Ishikawa (cell line): ENCODE measurements around the gene EOLA1.

Experiments used
- FOXM1 ChIP-seq: IDR thresholded peaks from 2 replicates; pipeline ENCODE4 v1.6.1; 2012; ENCODE audit warnings: low read depth, borderline replicate concordance
- RAD21 ChIP-seq: IDR thresholded peaks from 2 replicates; pipeline ENCODE4 v1.6.1; 2012; ENCODE audit warnings: low read depth
- REST ChIP-seq: IDR thresholded peaks from 2 replicates; pipeline ENCODE4 v1.6.1; 2012; ENCODE audit warnings: low read depth, mild to moderate bottlenecking
- TAF1 ChIP-seq: IDR thresholded peaks from 2 replicates; pipeline ENCODE4 v1.6.1; 2012; ENCODE audit warnings: low read depth, mild to moderate bottlenecking
- TCF12 ChIP-seq: IDR thresholded peaks from 2 replicates; pipeline ENCODE4 v1.6.1; 2012; ENCODE audit warnings: low read depth
- YY1 ChIP-seq: IDR thresholded peaks from 2 replicates; pipeline ENCODE4 v1.6.1; 2012; ENCODE audit warnings: low read depth
- ZBTB7A ChIP-seq: IDR thresholded peaks from 2 replicates; pipeline ENCODE4 v1.6.1; 2012; ENCODE audit warnings: low read depth
- TF ChIP-seq, protein P1 (sequence below): IDR thresholded peaks from 2 replicates; pipeline ENCODE4 v1.6.1; 2012

DNA sequence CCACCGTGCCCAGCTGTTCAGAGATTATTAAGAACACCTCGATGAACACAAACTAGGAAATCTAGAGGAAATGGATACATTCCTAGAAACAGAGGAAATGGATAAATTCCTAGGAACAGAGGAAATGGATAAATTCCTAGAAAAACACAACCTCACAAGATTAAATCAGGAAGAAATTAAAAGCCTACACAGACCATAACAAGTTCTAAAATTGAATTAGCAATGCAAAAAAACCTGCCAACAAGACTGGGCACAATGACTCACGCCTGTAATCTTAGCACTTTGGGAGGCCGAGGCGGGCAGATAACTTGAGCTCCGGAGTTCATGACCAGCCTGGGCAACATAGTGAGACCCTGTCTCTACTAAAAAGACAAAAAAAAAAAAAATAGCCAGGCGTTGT is 22.6 kb upstream of the EOLA1 start:
- TF ChIP-seq REST, result no peak
- no peak for TF ChIP-seq TCF12
- no peak for TF ChIP-seq TAF1
- no peak for TF ChIP-seq YY1
- TF ChIP-seq RAD21, result no peak
- no peak for TF ChIP-seq FOXM1
- TF ChIP-seq ZBTB7A, result no peak
- TF ChIP-seq, protein P1, sequence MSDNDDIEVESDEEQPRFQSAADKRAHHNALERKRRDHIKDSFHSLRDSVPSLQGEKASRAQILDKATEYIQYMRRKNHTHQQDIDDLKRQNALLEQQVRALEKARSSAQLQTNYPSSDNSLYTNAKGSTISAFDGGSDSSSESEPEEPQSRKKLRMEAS, result no peak
